HG02759 (cell line): Measurements from ENCODE around the gene ARHGAP25.

Source experiments
- ATAC-seq: cut with Tn5 transposase; IDR thresholded peaks from one replicate; pipeline ENCODE4 v1.9.1; 2021; ENCODE audit warnings: mild to moderate bottlenecking, moderate library complexity; ENCODE audit not compliant: unreplicated experiment

ARHGAP25 gene

DNA sequence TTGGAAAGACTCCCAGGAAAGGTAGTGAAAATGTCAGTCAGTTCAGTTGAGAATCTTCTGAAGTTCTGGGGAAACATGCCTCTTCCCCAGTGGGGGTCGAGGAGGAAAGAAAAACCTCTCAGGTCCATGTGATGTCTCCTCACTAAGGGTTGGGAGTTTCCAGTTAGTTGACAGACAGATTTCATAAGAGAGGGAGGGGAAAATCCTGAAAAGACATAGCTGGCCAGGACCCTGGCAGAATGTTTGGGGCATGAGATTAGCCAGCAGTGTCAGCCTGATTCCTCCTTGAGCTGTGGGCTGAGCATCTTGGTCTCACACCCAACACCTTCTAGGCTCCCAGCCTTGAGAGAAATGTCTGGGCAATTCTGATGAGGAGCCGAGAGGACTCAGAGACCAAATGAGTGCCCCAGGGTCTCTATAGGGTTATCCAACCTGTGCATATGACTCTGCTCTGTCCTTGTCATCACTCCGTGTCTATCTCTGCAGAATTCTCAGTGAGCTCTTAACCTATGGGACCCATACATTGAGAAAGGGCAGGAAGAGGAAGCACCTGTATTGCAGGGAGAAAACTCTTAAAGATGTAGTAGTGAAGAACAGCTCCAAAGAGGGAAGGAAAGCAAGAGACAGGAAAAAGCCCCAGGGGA lies 122.7 kb downstream of the ARHGAP25 start:
- ATAC-seq: no peak

- no peak for ATAC-seq
These were observed 123.3 kb downstream of the ARHGAP25 start for GRCh38 chr2:68857855-68858456.

DNA sequence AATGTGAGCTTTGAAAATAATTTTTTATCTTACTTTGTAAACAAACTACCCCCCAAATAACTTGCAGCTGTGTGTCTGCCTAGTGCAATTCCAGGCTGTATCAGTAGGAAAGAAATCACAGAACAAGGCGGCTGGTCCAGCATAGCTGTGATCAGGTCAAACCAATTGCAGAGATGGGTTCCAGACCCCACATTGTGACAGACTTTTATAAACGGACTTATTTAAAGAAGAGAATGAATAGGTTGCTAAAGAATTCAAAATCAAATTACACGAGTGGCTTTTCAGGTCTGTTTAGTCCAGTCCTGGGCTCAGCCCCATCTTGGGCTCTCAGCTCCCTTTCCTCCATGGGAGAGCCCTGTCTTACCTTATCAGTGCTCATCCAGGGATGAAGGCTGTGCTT lies 125.5 kb downstream of the ARHGAP25 start:
- ATAC-seq: no peak

DNA sequence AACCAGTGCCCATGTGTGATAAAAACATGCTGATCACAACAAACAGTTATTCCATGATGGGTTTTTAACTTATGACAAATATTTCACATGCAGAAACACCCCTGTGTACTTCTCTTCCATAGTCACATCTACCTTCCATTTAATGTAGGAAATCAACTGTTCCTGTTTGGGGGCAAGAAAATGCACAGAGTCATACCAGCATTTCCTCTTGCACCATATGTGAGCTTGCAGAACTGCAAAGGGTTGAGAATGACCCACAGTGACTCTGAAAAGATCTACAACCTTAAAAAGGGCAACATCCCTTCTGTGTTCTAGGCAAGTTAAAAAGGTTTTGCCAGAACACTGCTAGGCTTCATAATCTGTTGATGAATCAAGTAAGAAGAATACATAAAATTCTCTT lies 126.7 kb downstream of the ARHGAP25 start:
- ATAC-seq: no peak

GRCh38 chr2:68862889-68863288 lies 128.3 kb downstream of the ARHGAP25 start:
- ATAC-seq: no peak

DNA sequence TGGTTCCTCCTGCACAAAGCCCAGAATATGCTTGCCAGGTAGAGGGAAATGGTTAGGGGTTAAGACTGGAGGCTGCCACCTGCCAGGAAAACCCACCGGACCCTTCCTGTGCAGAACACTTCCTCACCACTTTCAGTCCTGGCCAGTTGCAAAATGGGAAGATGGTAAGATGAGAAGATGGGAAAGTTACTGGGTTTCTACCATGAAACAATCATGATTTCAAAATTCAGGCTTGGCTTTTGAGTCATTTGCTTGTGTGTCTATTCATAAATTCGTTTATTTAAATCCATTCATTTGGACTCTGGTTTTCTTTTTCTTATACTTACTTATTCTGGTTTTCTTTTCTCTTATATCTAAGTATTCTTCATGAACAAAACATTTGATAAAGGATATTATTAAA lies 129.4 kb downstream of the ARHGAP25 start:
- no peak for ATAC-seq

DNA sequence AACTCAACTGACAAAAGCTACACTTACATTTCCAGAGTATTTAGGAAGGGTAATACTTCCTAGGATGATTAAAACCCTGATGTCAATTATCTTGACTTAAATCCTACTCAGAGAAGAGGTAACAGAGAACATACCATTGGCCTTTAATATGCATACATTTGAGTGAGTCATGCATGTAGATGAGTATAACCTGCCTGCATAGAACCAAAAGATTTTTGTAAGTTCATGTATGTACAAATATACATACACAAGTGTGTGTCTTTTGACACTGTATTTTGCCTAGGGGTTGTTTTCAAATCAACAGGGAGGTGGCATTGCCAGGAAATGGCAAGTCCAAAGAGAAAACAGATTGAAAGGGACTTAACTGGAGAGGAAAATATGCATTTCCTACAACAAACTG lies 130.5 kb downstream of the ARHGAP25 start:
- ATAC-seq: no peak

DNA sequence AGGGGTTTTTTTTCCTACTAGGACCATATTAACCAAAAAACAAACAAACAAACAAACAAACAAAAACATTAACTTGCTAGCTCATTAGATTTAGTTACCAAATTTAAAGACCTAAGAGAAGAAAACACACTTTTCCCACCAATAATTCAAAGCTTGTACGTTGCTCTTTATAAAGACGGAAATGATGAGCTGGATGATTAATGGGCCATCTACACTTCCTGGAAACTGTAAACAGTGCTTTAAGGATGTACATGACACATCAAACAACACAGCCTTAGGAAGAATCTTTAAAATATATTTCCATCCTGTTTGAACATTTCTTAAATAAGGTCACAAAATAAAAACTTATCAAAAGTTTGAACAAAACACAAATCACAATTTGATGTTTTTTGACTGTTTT lies 135.6 kb downstream of the ARHGAP25 start:
- no peak for ATAC-seq

GRCh38 chr2:68871159-68871764 lies 136.7 kb downstream of the ARHGAP25 start, which contains the start of gene BMP10:
Gene BMP10, minus strand, starts transcription at chr2:68871397. Its CDS starts 39 bp downstream, at chr2:68871358.
- ATAC-seq: no peak
